HL-60/S4 treated with retinoic acid at 250 ng/mL for 4 days and 3 days (cell line): ENCODE data around the gene S100A11.
"Not testable (repeated sequence)": the region's sequence is repeated elsewhere in the genome, so short reads cannot be mapped to it uniquely, and the experiment has no call there.

Experiments
- in situ Hi-C: fragments of 300-500 bp; cut with MboI; formaldehyde crosslinking; loops from 2 replicates; pipeline ENCODE4 v1.7.0; 2022; ENCODE audit warnings: low sequenced_read_pairs

The S100A11 gene

GRCh38 chr1:152036267-152037216, at the start of gene S100A11:
TSS of gene S100A11 (minus strand) at chr1:152037004. CDS start at chr1:152036915, 89 bp downstream.
- in situ Hi-C loops: no loop called here

- in situ Hi-C loops: no loop called here
These were observed 48.0 kb upstream of the S100A11 start for GRCh38 chr1:152084853-152085252.

- in situ Hi-C loops: not testable (repeated sequence)
These were observed 44.2 kb upstream of the S100A11 start for GRCh38 chr1:152081026-152081425.

GRCh38 chr1:152080494-152080893, 43.7 kb upstream of the S100A11 start:
- in situ Hi-C loops: not testable (repeated sequence)

GRCh38 chr1:152078831-152079441, 42.1 kb upstream of the S100A11 start:
- in situ Hi-C loops: no loop called here

- in situ Hi-C loops: no loop called here
These were observed 35.5 kb upstream of the S100A11 start for GRCh38 chr1:152072311-152072710.

GRCh38 chr1:152071123-152071522, 34.3 kb upstream of the S100A11 start:
- in situ Hi-C loops: no loop called here

- in situ Hi-C loops: no loop called here
These were observed 31.1 kb upstream of the S100A11 start for GRCh38 chr1:152067929-152068328.

GRCh38 chr1:152067150-152067549, 30.3 kb upstream of the S100A11 start:
- in situ Hi-C loops: no loop called here

GRCh38 chr1:152061952-152062351, 25.1 kb upstream of the S100A11 start:
- in situ Hi-C loops: no loop called here

GRCh38 chr1:152053375-152053774, 16.6 kb upstream of the S100A11 start:
- in situ Hi-C loops: loop anchor here (10.0 kb wide), 1 partner anchor 131 kb away; no protein-coding TSS in a partner anchor

- in situ Hi-C loops: loop anchor here (10.0 kb wide), 1 partner anchor 132 kb away; no protein-coding TSS in a partner anchor
These were observed 15.8 kb upstream of the S100A11 start for GRCh38 chr1:152052606-152053005.

GRCh38 chr1:152050886-152051675, 14.3 kb upstream of the S100A11 start:
- in situ Hi-C loops: loop anchor here (10.0 kb wide), 1 partner anchor 134 kb away; no protein-coding TSS in a partner anchor

- in situ Hi-C loops: loop anchor here (10.0 kb wide), 1 partner anchor 135 kb away; no protein-coding TSS in a partner anchor
These were observed 12.7 kb upstream of the S100A11 start for GRCh38 chr1:152049291-152050083.

- in situ Hi-C loops: no loop called here
These were observed 11.7 kb upstream of the S100A11 start for GRCh38 chr1:152048416-152049009.

GRCh38 chr1:152047730-152048415, 11.1 kb upstream of the S100A11 start:
- in situ Hi-C loops: no loop called here

- in situ Hi-C loops: no loop called here
These were observed 10.6 kb upstream of the S100A11 start for GRCh38 chr1:152047413-152047729.

GRCh38 chr1:152044386-152044785, 7.6 kb upstream of the S100A11 start:
- in situ Hi-C loops: no loop called here

GRCh38 chr1:152043870-152044269, 7.1 kb upstream of the S100A11 start:
- in situ Hi-C loops: no loop called here
